Astrocyte (in vitro differentiated cells and primary cell): ENCODE results near the gene TIMP3. TPM values are rescaled to one million over a fixed set of nuclear protein-coding genes. Genes with fewer than 3 reads are reported as not detected.

Source experiments
- DNase-seq: peaks from one replicate; pipeline ENCODE4 v3.0.0-alpha.2; 2010; ENCODE audit warnings: low read depth
- FAIRE-seq: peaks from 2 replicates; lab custom pipeline; 2011; peaks lifted over from hg19 to GRCh38; lab: Jason Lieb, UNC
- H2AFZ ChIP-seq: 2 replicates; pipeline ENCODE4 v1.6.0; 2012; ENCODE audit warnings: low read depth, low read length, inconsistent platforms
- H3K27ac ChIP-seq: 2 replicates; pipeline ENCODE4 v1.5.1; 2011; ENCODE audit warnings: low read depth, low read length, inconsistent platforms
- H3K27me3 ChIP-seq: 2 replicates; pipeline ENCODE4 v1.6.0; 2011; ENCODE audit warnings: low read length, inconsistent platforms; ENCODE audit not compliant: insufficient read depth
- H3K36me3 ChIP-seq: 2 replicates; pipeline ENCODE4 v1.5.1; 2011; ENCODE audit warnings: low read length, inconsistent platforms; ENCODE audit not compliant: insufficient read depth
- H3K4me1 ChIP-seq: 2 replicates; pipeline ENCODE4 v1.5.1; 2011; ENCODE audit warnings: low read length, inconsistent platforms; ENCODE audit not compliant: insufficient read depth
- H3K4me2 ChIP-seq: 2 replicates; pipeline ENCODE4 v1.6.0; 2012; ENCODE audit warnings: low read length, inconsistent platforms
- H3K4me3 ChIP-seq: 2 replicates; pipeline ENCODE4 v1.5.1; 2011; ENCODE audit warnings: low read depth, mild to moderate bottlenecking, low read length, inconsistent platforms; ENCODE audit not compliant: insufficient read depth
- H3K79me2 ChIP-seq: 2 replicates; pipeline ENCODE4 v1.6.0; 2012; ENCODE audit warnings: mild to moderate bottlenecking, low read length, inconsistent platforms; ENCODE audit not compliant: insufficient read depth
- H3K9ac ChIP-seq: 2 replicates; pipeline ENCODE4 v1.6.0; 2012; ENCODE audit warnings: mild to moderate bottlenecking, low read length, inconsistent platforms
- H3K9me3 ChIP-seq: 2 replicates; pipeline ENCODE4 v1.5.1; 2012; ENCODE audit warnings: low read depth, mild to moderate bottlenecking, low read length, inconsistent platforms; ENCODE audit not compliant: insufficient read depth
- H4K20me1 ChIP-seq: 2 replicates; pipeline ENCODE4 v1.6.0; 2012; ENCODE audit warnings: low read length, inconsistent platforms; ENCODE audit not compliant: insufficient read depth
- H3K27ac Mint-ChIP-seq: one replicate; pipeline ENCODE4 v1.8.0; 2021; ENCODE audit warnings: mild to moderate bottlenecking, mixed read lengths; ENCODE audit not compliant: unreplicated experiment
- H3K27me3 Mint-ChIP-seq: one replicate; pipeline ENCODE4 v1.8.0; 2021; ENCODE audit warnings: low read depth, mixed read lengths; ENCODE audit not compliant: unreplicated experiment
- H3K36me3 Mint-ChIP-seq: one replicate; pipeline ENCODE4 v1.8.0; 2021; ENCODE audit warnings: low read depth, mixed read lengths; ENCODE audit not compliant: unreplicated experiment
- H3K4me1 Mint-ChIP-seq: one replicate; pipeline ENCODE4 v1.8.0; 2021; ENCODE audit warnings: low read depth, mixed read lengths; ENCODE audit not compliant: unreplicated experiment
- H3K4me3 Mint-ChIP-seq: one replicate; pipeline ENCODE4 v1.8.0; 2021; ENCODE audit warnings: mild to moderate bottlenecking, moderate library complexity, mixed read lengths; ENCODE audit not compliant: unreplicated experiment
- H3K9me3 Mint-ChIP-seq: one replicate; pipeline ENCODE4 v1.8.0; 2021; ENCODE audit warnings: mild to moderate bottlenecking, mixed read lengths; ENCODE audit not compliant: unreplicated experiment
- EZH2 ChIP-seq: IDR thresholded peaks from 2 replicates; pipeline ENCODE4 v1.6.1; 2012; ENCODE audit warnings: mild to moderate bottlenecking, low read length, inconsistent platforms; ENCODE audit not compliant: insufficient read depth
- total RNA-seq: library from RNA; stranded (reverse); gene quantifications from 2 replicates; pipeline ENCODE4 v1.2.1, GENCODE V29; 2021
- TF ChIP-seq, protein P1 (sequence below): IDR thresholded peaks from 2 replicates; pipeline ENCODE4 v1.5.1; 2011; ENCODE audit warnings: low read depth, mild to moderate bottlenecking, inconsistent platforms, low read length, moderate library complexity; ENCODE audit not compliant: insufficient read depth

The TIMP3 gene
- total RNA-seq, 1 donor from 2014 or later = 145 TPM

DNA sequence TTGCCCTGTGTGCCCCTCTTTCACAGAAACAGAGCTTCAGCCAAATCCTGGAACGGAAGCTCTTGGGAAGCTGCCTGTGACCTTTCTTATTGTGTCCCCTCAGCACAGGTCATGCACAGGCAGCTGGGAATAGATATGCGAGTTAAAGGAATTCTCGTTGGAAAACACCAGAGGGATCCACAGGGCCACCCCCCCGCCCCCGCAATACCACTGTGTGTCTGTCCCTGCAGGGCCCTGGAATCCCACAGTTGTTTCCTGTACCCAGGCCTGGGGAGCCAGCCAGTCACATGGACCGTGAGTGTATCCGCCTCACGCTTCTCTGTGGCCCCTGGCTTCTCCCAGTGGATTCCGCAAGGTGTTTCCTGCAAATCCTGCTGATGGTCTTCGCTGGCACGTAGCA, 29.0 kb downstream of the TIMP3 start:
- TF ChIP-seq EZH2 = no peak
- TF ChIP-seq, protein P1, sequence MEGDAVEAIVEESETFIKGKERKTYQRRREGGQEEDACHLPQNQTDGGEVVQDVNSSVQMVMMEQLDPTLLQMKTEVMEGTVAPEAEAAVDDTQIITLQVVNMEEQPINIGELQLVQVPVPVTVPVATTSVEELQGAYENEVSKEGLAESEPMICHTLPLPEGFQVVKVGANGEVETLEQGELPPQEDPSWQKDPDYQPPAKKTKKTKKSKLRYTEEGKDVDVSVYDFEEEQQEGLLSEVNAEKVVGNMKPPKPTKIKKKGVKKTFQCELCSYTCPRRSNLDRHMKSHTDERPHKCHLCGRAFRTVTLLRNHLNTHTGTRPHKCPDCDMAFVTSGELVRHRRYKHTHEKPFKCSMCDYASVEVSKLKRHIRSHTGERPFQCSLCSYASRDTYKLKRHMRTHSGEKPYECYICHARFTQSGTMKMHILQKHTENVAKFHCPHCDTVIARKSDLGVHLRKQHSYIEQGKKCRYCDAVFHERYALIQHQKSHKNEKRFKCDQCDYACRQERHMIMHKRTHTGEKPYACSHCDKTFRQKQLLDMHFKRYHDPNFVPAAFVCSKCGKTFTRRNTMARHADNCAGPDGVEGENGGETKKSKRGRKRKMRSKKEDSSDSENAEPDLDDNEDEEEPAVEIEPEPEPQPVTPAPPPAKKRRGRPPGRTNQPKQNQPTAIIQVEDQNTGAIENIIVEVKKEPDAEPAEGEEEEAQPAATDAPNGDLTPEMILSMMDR = no peak
- Histone ChIP-seq H3K27me3 (no peaks in the 10 kb centered on the region), H3K36me3 (peaks cover 2% of the 10 kb centered on the region), H3K4me1 (peaks cover 4% of the 10 kb centered on the region), H3K9ac (no peak overlapping the region), H3K27ac (no peak overlapping the region), H3K9me3 (no peaks in the 10 kb centered on the region), H3K4me3 (no peak overlapping the region), H3K4me2 (no peak overlapping the region), H4K20me1 (peaks cover 82% of the 10 kb centered on the region), H3K79me2 (peaks cover 36% of the 10 kb centered on the region), H2AFZ (no peak overlapping the region)
- H3K9me3 Mint-ChIP-seq = no peaks in the 10 kb centered on the region
- DNase-seq (no peak), FAIRE-seq (no peak)
- H3K27me3 Mint-ChIP-seq = no peaks in the 10 kb centered on the region
- no peak overlapping the region for H3K27ac Mint-ChIP-seq
- H3K36me3 Mint-ChIP-seq = peaks cover 17% of the 10 kb centered on the region
- no peak overlapping the region for H3K4me3 Mint-ChIP-seq
- peaks cover 35% of the 10 kb centered on the region for H3K4me1 Mint-ChIP-seq

DNA sequence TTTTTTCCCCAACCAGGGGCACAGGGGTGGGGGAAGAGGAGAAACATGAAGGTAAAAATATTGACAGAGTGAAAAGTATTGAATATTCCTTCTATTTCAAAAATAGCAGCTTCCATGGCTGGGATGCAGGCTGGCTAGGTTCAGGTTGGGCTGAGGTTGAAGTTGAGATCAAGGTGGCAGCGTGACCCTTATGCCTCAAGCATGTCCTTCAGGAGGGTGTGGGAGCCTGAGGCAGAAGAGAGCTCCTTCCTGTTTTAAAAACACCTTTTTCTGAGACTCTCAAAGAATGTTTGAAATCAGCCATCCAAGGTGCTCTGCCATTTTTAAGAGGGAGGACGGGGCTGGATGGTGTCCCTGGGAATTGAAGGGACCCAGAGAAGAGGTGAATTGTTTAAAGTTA, 29.5 kb downstream of the TIMP3 start:
- no peak overlapping the region for H3K27ac ChIP-seq
- H3K4me3 ChIP-seq = no peak overlapping the region
- no peak overlapping the region for H3K4me3 Mint-ChIP-seq
- H4K20me1 ChIP-seq = peaks cover 86% of the 10 kb centered on the region
- H3K36me3 Mint-ChIP-seq = peaks cover 19% of the 10 kb centered on the region
- TF ChIP-seq, protein P1 = no peak
- TF ChIP-seq EZH2 = no peak
- H3K4me1 ChIP-seq = peaks cover 4% of the 10 kb centered on the region
- DNase-seq = no peak
- H3K36me3 ChIP-seq = peaks cover 2% of the 10 kb centered on the region
- no peak overlapping the region for H3K9ac ChIP-seq
- peaks cover 35% of the 10 kb centered on the region for H3K4me1 Mint-ChIP-seq
- H3K79me2 ChIP-seq = peaks cover 36% of the 10 kb centered on the region
- no peaks in the 10 kb centered on the region for H3K9me3 Mint-ChIP-seq
- H3K27me3 Mint-ChIP-seq = no peaks in the 10 kb centered on the region
- no peak overlapping the region for H3K4me2 ChIP-seq
- FAIRE-seq = no peak
- H3K27me3 ChIP-seq = no peaks in the 10 kb centered on the region
- H2AFZ ChIP-seq = no peak overlapping the region
- H3K9me3 ChIP-seq = no peaks in the 10 kb centered on the region
- no peak overlapping the region for H3K27ac Mint-ChIP-seq

DNA sequence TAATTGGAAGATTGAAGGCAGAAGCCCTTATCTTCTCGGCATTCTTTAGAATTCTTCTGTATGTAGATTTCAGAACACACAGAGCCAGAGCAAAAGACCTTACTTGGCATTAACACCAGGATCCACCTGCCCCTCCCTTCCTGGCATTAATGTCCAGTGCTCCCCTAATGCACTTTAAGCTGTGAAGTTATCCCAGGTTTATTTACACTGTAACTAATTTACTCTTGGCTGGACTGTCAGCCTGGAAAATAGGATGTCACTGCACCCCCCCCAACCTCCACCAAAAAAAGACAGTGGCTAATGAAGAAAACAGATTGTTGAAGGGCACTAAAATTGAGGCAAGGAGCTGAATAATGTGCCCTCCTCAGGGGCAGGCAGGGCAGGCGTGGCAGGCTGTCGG, 30.1 kb downstream of the TIMP3 start:
- DNase-seq (no peak), FAIRE-seq (no peak)
- H3K36me3 ChIP-seq = peaks cover 2% of the 10 kb centered on the region
- H3K4me1 Mint-ChIP-seq = peaks cover 33% of the 10 kb centered on the region
- peaks cover 36% of the 10 kb centered on the region for H3K79me2 ChIP-seq
- peaks cover 4% of the 10 kb centered on the region for H3K4me1 ChIP-seq
- H3K27me3 Mint-ChIP-seq = no peaks in the 10 kb centered on the region
- H3K4me3 Mint-ChIP-seq = no peak overlapping the region
- no peak overlapping the region for H3K27ac Mint-ChIP-seq
- no peak overlapping the region for H3K4me3 ChIP-seq
- no peaks in the 10 kb centered on the region for H3K9me3 Mint-ChIP-seq
- no peak overlapping the region for H3K27ac ChIP-seq
- peaks cover 91% of the 10 kb centered on the region for H4K20me1 ChIP-seq
- H2AFZ ChIP-seq = no peak overlapping the region
- H3K27me3 ChIP-seq = no peaks in the 10 kb centered on the region
- H3K9ac ChIP-seq = no peak overlapping the region
- H3K9me3 ChIP-seq = no peaks in the 10 kb centered on the region
- TF ChIP-seq, protein P1 = no peak
- TF ChIP-seq EZH2 = no peak
- H3K4me2 ChIP-seq = no peak overlapping the region
- peaks cover 22% of the 10 kb centered on the region for H3K36me3 Mint-ChIP-seq
